Vagina (tissue), 2 donors: ENCODE measurements around the gene PGA4.

ENCODE experiments used
- CTCF ChIP-seq, 3 experiments: fragments of 450-650 bp in 2 of 3; fragments of 200-600 bp in 1 of 3; sonication (generic) in 1 of 3; IDR thresholded peaks; one replicate each; pipeline ENCODE4 v1.5.1; 2017 to 2019; ENCODE audit warnings: antibody characterized with exemption in 3 of 3, mild to moderate bottlenecking in 2 of 3, moderate library complexity in 2 of 3
- POLR2A ChIP-seq, 2 donors: fragments of 450-650 bp; IDR thresholded peaks; one replicate each; pipeline ENCODE4 v1.6.1; 2017; ENCODE audit warnings: antibody characterized with exemption in 2 of 2, mild to moderate bottlenecking in 2 of 2, moderate library complexity in 2 of 2
- POLR2AphosphoS5 ChIP-seq, 2 donors: sonication (generic); formaldehyde crosslinking; IDR thresholded peaks; one replicate each; pipeline ENCODE4 v1.9.0; 2017; ENCODE audit warnings: antibody characterized with exemption in 2 of 2, mild to moderate bottlenecking in 2 of 2, low read depth in 1 of 2; ENCODE audit not compliant: insufficient read depth in 1 of 2

- TF ChIP-seq CTCF (IDR thresholded peaks at IDR 0.05) (no peak), POLR2A (IDR thresholded peaks at IDR 0.05) (no peak), POLR2AphosphoS5 (IDR thresholded peaks at IDR 0.05; ENCODE audit: insufficient read depth in 1 of 2, low read depth in 1 of 2) (no peak)
Observed at GRCh38 chr11:61174273-61174672, 47.9 kb upstream of the PGA4 start.
